HG03139 (cell line): ENCODE data around the gene ZNF621.

Experiments used
- ATAC-seq: cut with Tn5 transposase; IDR thresholded peaks from one replicate; pipeline ENCODE4 v1.9.1; 2021; ENCODE audit not compliant: unreplicated experiment

ZNF621 gene

GRCh38 chr3:40524568-40525285 is at the start of gene ZNF621:
ZNF621 (plus strand) TSS chr3:40524960; CDS start chr3:40525841, 881 bp downstream.
- peak; percentile 98 for ATAC-seq

GRCh38 chr3:40476478-40477470 is 48.0 kb upstream of the ZNF621 start, which contains the start of gene ZNF619:
ZNF619 (plus strand) TSS chr3:40477122; CDS start chr3:40477980, 858 bp downstream.
- peak; percentile 76 for ATAC-seq

- no peak for ATAC-seq
Observed at GRCh38 chr3:40477666-40478065, 47.1 kb upstream of the ZNF621 start.

- no peak for ATAC-seq
Observed at GRCh38 chr3:40487172-40487571, 37.6 kb upstream of the ZNF621 start.

GRCh38 chr3:40490916-40491315 is 33.8 kb upstream of the ZNF621 start:
- ATAC-seq, result no peak

- ATAC-seq, result no peak
Observed at GRCh38 chr3:40494698-40495097, 30.1 kb upstream of the ZNF621 start.

- ATAC-seq, result no peak
Observed at GRCh38 chr3:40497288-40497687, 27.5 kb upstream of the ZNF621 start.

GRCh38 chr3:40499952-40500351 is 24.8 kb upstream of the ZNF621 start:
- no peak for ATAC-seq

GRCh38 chr3:40502034-40502433 is 22.7 kb upstream of the ZNF621 start:
- ATAC-seq, result no peak

- no peak for ATAC-seq
Observed at GRCh38 chr3:40504636-40505430, 19.9 kb upstream of the ZNF621 start.

GRCh38 chr3:40505599-40506462 is 18.9 kb upstream of the ZNF621 start, which contains the start of gene ZNF620:
ZNF620 (plus strand) TSS chr3:40506039; CDS start chr3:40506353, 314 bp downstream.
- peak; percentile 76 for ATAC-seq

GRCh38 chr3:40511031-40511718 is 13.6 kb upstream of the ZNF621 start:
- no peak for ATAC-seq

GRCh38 chr3:40516201-40516600 is 8.6 kb upstream of the ZNF621 start:
- no peak for ATAC-seq

GRCh38 chr3:40518067-40518466 is 6.7 kb upstream of the ZNF621 start:
- ATAC-seq, result no peak

- ATAC-seq, result no peak
Observed at GRCh38 chr3:40518848-40519247, 5.9 kb upstream of the ZNF621 start.

GRCh38 chr3:40521254-40521653 is 3.5 kb upstream of the ZNF621 start:
- ATAC-seq, result no peak

GRCh38 chr3:40523781-40524180 is 979 bp upstream of the ZNF621 start:
- ATAC-seq, result no peak

- no peak for ATAC-seq
Observed at GRCh38 chr3:40524222-40524567, 565 bp upstream of the ZNF621 start.

- ATAC-seq, result no peak
Observed at GRCh38 chr3:40528426-40528825, 3.7 kb downstream of the ZNF621 start.
